GM23338 (cell line): ENCODE results near the gene KCTD17.

Experiments
- EZH2 ChIP-seq: fragments of 200-600 bp; sonication (generic); IDR thresholded peaks from one replicate; pipeline ENCODE4 v1.8.0; 2017; ENCODE audit warnings: antibody characterized with exemption, mild to moderate bottlenecking, low read depth; ENCODE audit not compliant: unreplicated experiment
- EZH2phosphoT487 ChIP-seq: fragments of 200-600 bp; sonication (generic); IDR thresholded peaks from one replicate; pipeline ENCODE4 v1.8.1; 2018; ENCODE audit warnings: antibody characterized with exemption; ENCODE audit not compliant: unreplicated experiment
- JUNB ChIP-seq: IDR thresholded peaks from one replicate; pipeline ENCODE4 v1.6.1; 2016; ENCODE audit warnings: antibody characterized with exemption; ENCODE audit not compliant: unreplicated experiment
- ZNF331 ChIP-seq: fragments of 250-450 bp; sonication (Bioruptor Pico); IDR thresholded peaks from 2 replicates; pipeline ENCODE4 v1.5.0; 2020; ENCODE audit warnings: low read depth, mild to moderate bottlenecking, moderate library complexity

DNA sequence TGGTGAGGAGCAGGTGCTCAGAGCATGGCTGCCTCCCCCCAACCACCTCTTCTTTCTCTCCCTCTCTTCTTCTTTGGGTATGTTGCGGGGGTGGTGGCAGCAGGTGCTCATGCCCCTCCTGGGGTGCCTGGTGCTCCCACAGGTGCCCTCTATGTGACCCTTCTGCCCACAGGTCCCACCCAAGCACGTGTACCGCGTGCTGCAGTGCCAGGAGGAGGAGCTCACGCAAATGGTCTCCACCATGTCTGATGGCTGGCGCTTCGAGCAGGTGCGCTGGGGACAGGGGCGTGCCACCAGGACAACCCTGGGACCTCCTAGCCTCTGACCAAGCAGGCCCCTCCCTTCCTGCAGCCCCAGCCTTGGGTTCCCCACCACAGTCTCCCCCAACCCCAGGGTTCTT is 5.7 kb downstream of the KCTD17 start:
- TF ChIP-seq EZH2: no peak
- no peak for TF ChIP-seq ZNF331 (CRISPR knock-in tag)
- TF ChIP-seq EZH2phosphoT487: no peak
- no peak for TF ChIP-seq JUNB
